K562 (cell line): Measurements from ENCODE around the gene POLR1B. TPM values are rescaled to one million over a fixed set of nuclear protein-coding genes. Genes with fewer than 3 reads are reported as not detected.
A peak's percentile ranks its signal among the peaks of the same experiment; 100 is the strongest.

Experiments
- BCL6 ChIP-seq: fragments of 250-450 bp; sonication (Bioruptor Pico); IDR thresholded peaks from 2 replicates; pipeline ENCODE4 v1.4.0; 2020
- C11orf30 ChIP-seq: fragments of 450-650 bp; IDR thresholded peaks from 2 replicates; pipeline ENCODE4 v1.6.1; 2016; ENCODE audit warnings: low read depth, mild to moderate bottlenecking
- EGR1 ChIP-seq: fragments of 450-650 bp; conservative IDR thresholded peaks from 2 replicates; pipeline ENCODE4 v1.6.1; 2017; ENCODE audit warnings: mild to moderate bottlenecking
- EHMT2 ChIP-seq: fragments of 450-650 bp; IDR thresholded peaks from 2 replicates; pipeline ENCODE4 v1.6.1; 2018; ENCODE audit warnings: antibody characterized with exemption
- FOXP4 ChIP-seq: sonication (generic); formaldehyde crosslinking; IDR thresholded peaks from 2 replicates; pipeline ENCODE4 v1.8.0; 2022; ENCODE audit warnings: mild to moderate bottlenecking, missing genetic modification reagents, borderline replicate concordance
- HMGXB4 ChIP-seq: sonication (generic); formaldehyde crosslinking; IDR thresholded peaks from 2 replicates; pipeline ENCODE4 v1.8.1; 2023; ENCODE audit warnings: mild to moderate bottlenecking, missing genetic modification reagents
- KDM2B ChIP-seq: fragments of 250-450 bp; sonication (Bioruptor Pico); IDR thresholded peaks from 2 replicates; pipeline ENCODE4 v1.8.0; 2021; ENCODE audit warnings: mild to moderate bottlenecking, moderate library complexity
- KLF10 ChIP-seq: fragments of 250-450 bp; sonication (Bioruptor Pico); IDR thresholded peaks from 2 replicates; pipeline ENCODE4 v1.6.1; 2021; ENCODE audit warnings: matching md5 sums
- MAFF ChIP-seq: IDR thresholded peaks from 2 replicates; pipeline ENCODE4 v1.6.1; 2012; ENCODE audit warnings: low read length, improper control_type of control experiment
- MEF2D ChIP-seq: conservative IDR thresholded peaks from 2 replicates; pipeline ENCODE4 v1.6.1; 2016; ENCODE audit warnings: low read depth, missing genetic modification characterization, missing compliant biosample characterization
- MIER1 ChIP-seq: fragments of 450-650 bp; IDR thresholded peaks from 2 replicates; pipeline ENCODE4 v1.6.1; 2016; ENCODE audit warnings: antibody characterized with exemption, mild to moderate bottlenecking, low read depth
- MTA3 ChIP-seq: fragments of 450-650 bp; formaldehyde crosslinking; IDR thresholded peaks from 2 replicates; pipeline ENCODE4 v1.6.1; 2017; ENCODE audit warnings: mild to moderate bottlenecking, borderline replicate concordance
- NFE2 ChIP-seq: IDR thresholded peaks from 2 replicates; pipeline ENCODE4 v1.6.1; 2014; ENCODE audit warnings: antibody characterized with exemption, low read depth
- SIN3B ChIP-seq: fragments of 450-650 bp; IDR thresholded peaks from 2 replicates; pipeline ENCODE4 v1.6.1; 2017; ENCODE audit warnings: low read depth, mild to moderate bottlenecking, moderate library complexity
- TAF7 ChIP-seq: fragments of 450-650 bp; IDR thresholded peaks from 2 replicates; pipeline ENCODE4 v1.6.1; 2016; ENCODE audit warnings: missing genetic modification characterization, missing compliant biosample characterization
- TSC22D4 ChIP-seq: fragments of 450-650 bp; IDR thresholded peaks from 2 replicates; pipeline ENCODE4 v1.6.1; 2016; ENCODE audit warnings: missing genetic modification characterization, missing biosample characterization, control low read depth
- ZFP36 ChIP-seq: fragments of 150-350 bp; IDR thresholded peaks from 2 replicates; pipeline ENCODE4 v1.6.1; 2018; ENCODE audit warnings: low read length, low read depth; ENCODE audit not compliant: partially characterized antibody
- ZKSCAN8 ChIP-seq: fragments of 200-800 bp; sonication (Bioruptor generic); IDR thresholded peaks from 2 replicates; pipeline ENCODE4 v1.6.1; 2016; ENCODE audit warnings: missing genetic modification characterization, missing compliant biosample characterization
- ZNF282 ChIP-seq: sonication (generic); formaldehyde crosslinking; IDR thresholded peaks from 2 replicates; pipeline ENCODE4 v1.8.1; 2023; ENCODE audit warnings: missing genetic modification reagents
- ZNF316 ChIP-seq: fragments of 450-650 bp; IDR thresholded peaks from 2 replicates; pipeline ENCODE4 v1.6.1; 2016
- polyA plus RNA-seq, 8 experiments: library from polyadenylated mRNA; depleted of rRNA in 4 of 8; stranded (reverse) in 5 of 8; unstranded in 3 of 8; fragments of >200 nt; fragmentation: Nextera tagmentation in 2 of 8; fragmentation: Illumina TruSeq in 1 of 8; extraction: Ambion mirVana in 2 of 8; extraction: Trizol in 1 of 8; gene quantifications; 2 replicates each; pipeline versions ENCODE4 v1.2.1 to v1.2.3, GENCODE V29; 2011 to 2014; ENCODE audit warnings: inconsistent platforms in 1 of 8, missing spikeins in 1 of 8
- total RNA-seq, 7 experiments: library from RNA; depleted of rRNA in 6 of 7; stranded (reverse); fragments of >200 nt in 6 of 7; fragmentation: Illumina TruSeq in 2 of 7; extraction: Trizol in 2 of 7; gene quantifications; 2 replicates each; pipeline versions ENCODE4 v1.2.1 to v1.2.3, GENCODE V29; 2011 to 2021; ENCODE audit warnings: low replicate concordance in 1 of 7
- TF ChIP-seq, protein P1 (sequence below): fragments of 250-450 bp; sonication (Bioruptor Pico); IDR thresholded peaks from 2 replicates; pipeline ENCODE4 v1.8.0; 2022; ENCODE audit warnings: inconsistent platforms
- TF ChIP-seq, protein P2 (sequence below): fragments of 250-450 bp; sonication (Bioruptor Pico); IDR thresholded peaks from 2 replicates; pipeline ENCODE4 v1.5.0; 2021; ENCODE audit warnings: mild to moderate bottlenecking, borderline replicate concordance

The POLR1B gene
- total and polyA plus RNA-seq, 9 of the 15 experiments (the other 6 are each of a cell fraction or from before 2014, with no cell fraction given): 19.8 to 55.1 (median 40.2) TPM

DNA sequence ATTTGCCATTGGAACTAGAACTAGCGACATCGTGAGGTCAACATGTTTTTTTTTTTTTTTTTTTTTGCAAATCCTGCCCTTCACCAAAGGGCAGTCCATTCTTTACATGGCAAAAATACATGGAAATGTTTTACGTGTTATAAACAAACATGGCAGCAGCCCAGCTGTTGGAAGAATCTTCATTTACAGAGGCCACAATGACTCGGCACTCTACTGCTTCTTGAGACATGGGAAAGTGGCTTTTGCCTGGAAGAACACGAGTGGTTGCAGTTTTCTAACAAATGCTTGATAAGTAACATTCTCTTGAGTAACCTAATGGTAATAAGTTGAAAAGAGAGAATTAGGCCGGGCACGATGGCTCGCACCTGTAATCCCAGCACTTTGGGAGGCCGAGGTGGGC is 22.8 kb upstream of the POLR1B start (continued):
- TF ChIP-seq HMGXB4 (CRISPR knock-in tag) (no peak), KDM2B (CRISPR knock-in tag) (no peak), FOXP4 (no peak), MAFF (peak; percentile 86), MIER1 (no peak), NFE2 (peak; percentile 92), TAF7 (tag) (no peak), KLF10 (CRISPR knock-in tag) (no peak), TSC22D4 (tag) (no peak), EHMT2 (peak; percentile 54; the same call in 1 of the 2 replicates), ZFP36 (no peak), C11orf30 (peak; percentile 65), SIN3B (no peak), BCL6 (CRISPR knock-in tag) (no peak), MEF2D (tag) (no peak), ZKSCAN8 (no peak), ZNF316 (peak; percentile 83), ZNF282 (CRISPR knock-in tag) (no peak), MTA3 (no peak), EGR1 (peak; percentile 27; the same call in 1 of the 2 replicates)
- TF ChIP-seq, protein P1, sequence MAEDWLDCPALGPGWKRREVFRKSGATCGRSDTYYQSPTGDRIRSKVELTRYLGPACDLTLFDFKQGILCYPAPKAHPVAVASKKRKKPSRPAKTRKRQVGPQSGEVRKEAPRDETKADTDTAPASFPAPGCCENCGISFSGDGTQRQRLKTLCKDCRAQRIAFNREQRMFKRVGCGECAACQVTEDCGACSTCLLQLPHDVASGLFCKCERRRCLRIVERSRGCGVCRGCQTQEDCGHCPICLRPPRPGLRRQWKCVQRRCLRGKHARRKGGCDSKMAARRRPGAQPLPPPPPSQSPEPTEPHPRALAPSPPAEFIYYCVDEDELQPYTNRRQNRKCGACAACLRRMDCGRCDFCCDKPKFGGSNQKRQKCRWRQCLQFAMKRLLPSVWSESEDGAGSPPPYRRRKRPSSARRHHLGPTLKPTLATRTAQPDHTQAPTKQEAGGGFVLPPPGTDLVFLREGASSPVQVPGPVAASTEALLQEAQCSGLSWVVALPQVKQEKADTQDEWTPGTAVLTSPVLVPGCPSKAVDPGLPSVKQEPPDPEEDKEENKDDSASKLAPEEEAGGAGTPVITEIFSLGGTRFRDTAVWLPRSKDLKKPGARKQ (CRISPR knock-in tag): 0 out of 2 replicates have a peak, but pooled peaks have one; percentile 18
- TF ChIP-seq, protein P2, sequence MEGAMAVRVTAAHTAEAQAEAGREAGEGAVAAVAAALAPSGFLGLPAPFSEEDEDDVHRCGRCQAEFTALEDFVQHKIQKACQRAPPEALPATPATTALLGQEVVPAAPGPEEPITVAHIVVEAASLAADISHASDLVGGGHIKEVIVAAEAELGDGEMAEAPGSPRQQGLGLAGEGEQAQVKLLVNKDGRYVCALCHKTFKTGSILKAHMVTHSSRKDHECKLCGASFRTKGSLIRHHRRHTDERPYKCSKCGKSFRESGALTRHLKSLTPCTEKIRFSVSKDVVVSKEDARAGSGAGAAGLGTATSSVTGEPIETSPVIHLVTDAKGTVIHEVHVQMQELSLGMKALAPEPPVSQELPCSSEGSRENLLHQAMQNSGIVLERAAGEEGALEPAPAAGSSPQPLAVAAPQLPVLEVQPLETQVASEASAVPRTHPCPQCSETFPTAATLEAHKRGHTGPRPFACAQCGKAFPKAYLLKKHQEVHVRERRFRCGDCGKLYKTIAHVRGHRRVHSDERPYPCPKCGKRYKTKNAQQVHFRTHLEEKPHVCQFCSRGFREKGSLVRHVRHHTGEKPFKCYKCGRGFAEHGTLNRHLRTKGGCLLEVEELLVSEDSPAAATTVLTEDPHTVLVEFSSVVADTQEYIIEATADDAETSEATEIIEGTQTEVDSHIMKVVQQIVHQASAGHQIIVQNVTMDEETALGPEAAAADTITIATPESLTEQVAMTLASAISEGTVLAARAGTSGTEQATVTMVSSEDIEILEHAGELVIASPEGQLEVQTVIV (CRISPR knock-in tag): no peak
